Mesenchymal stem cell (in vitro differentiated cells and primary cell): Measurements from ENCODE around the gene TMEM221.

ENCODE experiments used
- DNase-seq: peaks from one replicate; pipeline ENCODE4 v3.0.0-alpha.2; 2013
- H2AFZ ChIP-seq: one replicate; pipeline ENCODE4 v1.6.1; 2013; ENCODE audit warnings: low read depth, mild to moderate bottlenecking, control low read depth, inconsistent platforms, low read length, moderate library complexity
- H2AK5ac ChIP-seq: 2 replicates; pipeline ENCODE4 v1.6.1; 2013; ENCODE audit warnings: low read length, moderate library complexity, mild to moderate bottlenecking, inconsistent platforms; ENCODE audit not compliant: severe bottlenecking
- H2BK120ac ChIP-seq: one replicate; pipeline ENCODE4 v1.6.1; 2013; ENCODE audit warnings: low read depth, mild to moderate bottlenecking, inconsistent platforms, low read length, moderate library complexity
- H2BK12ac ChIP-seq, 2 experiments: one replicate each; pipeline ENCODE4 v1.6.1; 2013; ENCODE audit warnings: inconsistent platforms in 2 of 2, low read length in 2 of 2, mild to moderate bottlenecking in 2 of 2, moderate library complexity in 2 of 2, control low read depth in 1 of 2
- H2BK15ac ChIP-seq: one replicate; pipeline ENCODE4 v1.6.1; 2013; ENCODE audit warnings: mild to moderate bottlenecking, low read depth, inconsistent platforms; ENCODE audit not compliant: poor library complexity, severe bottlenecking
- H2BK5ac ChIP-seq: 2 replicates; pipeline ENCODE4 v1.6.1; 2013; ENCODE audit warnings: low read depth, mild to moderate bottlenecking, low read length, control low read depth, inconsistent platforms; ENCODE audit not compliant: poor library complexity, severe bottlenecking
- H3K14ac ChIP-seq, 2 experiments: one replicate each; pipeline ENCODE4 v1.6.1; 2013; ENCODE audit warnings: inconsistent platforms in 2 of 2, low read length in 2 of 2, control low read depth in 1 of 2, mild to moderate bottlenecking in 1 of 2, moderate library complexity in 1 of 2
- H3K18ac ChIP-seq, 2 experiments: one replicate each; pipeline ENCODE4 v1.6.1; 2013; ENCODE audit warnings: inconsistent platforms in 2 of 2, low read length in 2 of 2, control low read depth in 1 of 2, low read depth in 1 of 2, mild to moderate bottlenecking in 1 of 2
- H3K23ac ChIP-seq, 2 experiments: one replicate each; pipeline ENCODE4 v1.6.1; 2013; ENCODE audit warnings: inconsistent platforms in 2 of 2, low read length in 2 of 2, mild to moderate bottlenecking in 2 of 2, moderate library complexity in 2 of 2, control low read depth in 1 of 2
- H3K27ac ChIP-seq: 2 replicates; pipeline ENCODE4 v1.5.1; 2013; ENCODE audit warnings: mild to moderate bottlenecking, moderate library complexity, low read length, control low read depth, inconsistent platforms; ENCODE audit not compliant: poor library complexity, severe bottlenecking
- H3K27me3 ChIP-seq, 2 experiments: 2 replicates each; pipeline versions ENCODE4 v1.6.1 to v1.7.0; 2013; ENCODE audit warnings: low read length in 2 of 2, mild to moderate bottlenecking in 2 of 2, moderate library complexity in 2 of 2, control low read depth in 1 of 2, inconsistent platforms in 1 of 2; ENCODE audit not compliant: control insufficient read depth in 1 of 2, insufficient read depth in 1 of 2
- H3K36me3 ChIP-seq, 2 experiments: 2 replicates each; pipeline versions ENCODE4 v1.6.1 to v1.7.0; 2013; ENCODE audit warnings: low read length in 2 of 2, control low read depth in 1 of 2, inconsistent platforms in 1 of 2, low read depth in 1 of 2, mild to moderate bottlenecking in 1 of 2; ENCODE audit not compliant: insufficient read depth in 2 of 2, control insufficient read depth in 1 of 2
- H3K4ac ChIP-seq, 2 experiments: one replicate each; pipeline ENCODE4 v1.6.1; 2013; ENCODE audit warnings: inconsistent platforms in 2 of 2, low read length in 2 of 2, mild to moderate bottlenecking in 2 of 2, moderate library complexity in 2 of 2, control low read depth in 1 of 2, low read depth in 1 of 2
- H3K4me1 ChIP-seq: 2 replicates; pipeline ENCODE4 v1.6.1; 2013; ENCODE audit warnings: low read depth, low read length, control low read depth; ENCODE audit not compliant: control insufficient read depth, insufficient read depth
- H3K4me2 ChIP-seq: 2 replicates; pipeline ENCODE4 v1.6.1; 2013; ENCODE audit warnings: low read length, mild to moderate bottlenecking, inconsistent platforms; ENCODE audit not compliant: poor library complexity, severe bottlenecking
- H3K4me3 ChIP-seq, 2 experiments: 2 replicates each; pipeline versions ENCODE4 v1.5.1 to v1.7.0; 2013; ENCODE audit warnings: low read length in 2 of 2, mild to moderate bottlenecking in 2 of 2, control low read depth in 1 of 2, low read depth in 1 of 2; ENCODE audit not compliant: insufficient read depth in 1 of 2
- H3K79me1 ChIP-seq: replicated peaks from 2 replicates; pipeline ENCODE4 v1.6.1; 2013; ENCODE audit warnings: mild to moderate bottlenecking, control low read depth, low read length, inconsistent platforms; ENCODE audit not compliant: poor library complexity, severe bottlenecking
- H3K9ac ChIP-seq: 2 replicates; pipeline ENCODE4 v1.7.0; 2013; ENCODE audit warnings: mild to moderate bottlenecking, low read length, moderate library complexity
- H3K9me3 ChIP-seq: 2 replicates; pipeline ENCODE4 v1.7.0; 2013; ENCODE audit warnings: mild to moderate bottlenecking, low read length; ENCODE audit not compliant: control insufficient read depth
- H4K8ac ChIP-seq: one replicate; pipeline ENCODE4 v1.6.1; 2013; ENCODE audit warnings: inconsistent platforms, mild to moderate bottlenecking, low read length, moderate library complexity
- H4K91ac ChIP-seq: one replicate; pipeline ENCODE4 v1.6.1; 2013; ENCODE audit warnings: mild to moderate bottlenecking, low read length, inconsistent platforms
- WGBS: methylation state at CpG from one replicate; pipeline ENCODE4 v1.1.7; 2013; ENCODE audit warnings: mixed read lengths; 5-methylcytosine and 5-hydroxymethylcytosine counted together

TMEM221 gene

DNA sequence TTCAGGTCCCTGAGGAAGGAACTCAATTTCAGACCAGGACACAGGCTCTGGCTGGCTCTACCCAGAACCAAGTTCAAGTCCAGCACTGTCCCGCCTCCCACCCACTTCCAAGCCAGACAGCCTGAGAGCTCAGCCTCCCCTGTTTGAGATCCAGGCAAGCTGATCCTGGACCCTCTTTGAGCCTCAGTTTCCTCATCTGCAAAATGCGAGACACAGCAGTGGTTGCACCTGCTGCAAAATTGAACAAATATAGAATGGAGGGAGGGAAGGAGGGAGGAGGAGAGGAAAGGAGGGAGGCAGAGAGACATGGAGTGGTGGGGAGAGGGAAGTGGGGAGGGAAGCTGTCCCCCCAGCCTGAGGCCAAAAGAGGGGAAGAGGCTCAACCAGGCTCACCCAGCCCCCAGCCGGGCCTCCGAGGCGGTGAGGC is 751 bp downstream of the TMEM221 start:
- Histone ChIP-seq H3K27me3 (peaks cover 30% of the 10 kb centered on the region in 2 experiments), H3K27ac (no peak overlapping the region), H3K9me3 (no peaks in the 10 kb centered on the region), H3K4me2 (peak overlapping the region; percentile 90), H2BK12ac (no peak overlapping the region), H3K79me1 (no peaks in the 10 kb centered on the region), H3K36me3 (no peaks in the 10 kb centered on the region), H3K14ac (peak overlapping the region in 1 of 2 experiments; percentile 31), H3K23ac (peak overlapping the region in 1 of 2 experiments; percentile 53), H2BK15ac (no peak overlapping the region), H2AFZ (no peak overlapping the region), H3K18ac (no peak overlapping the region), H3K9ac (no peak overlapping the region), H2BK120ac (no peak overlapping the region), H4K8ac (peak overlapping the region; percentile 61), H4K91ac (no peak overlapping the region), H3K4me1 (peaks cover 9% of the 10 kb centered on the region), H2AK5ac (no peak overlapping the region), H3K4ac (no peak overlapping the region), H2BK5ac (no peak overlapping the region), H3K4me3 (peak overlapping the region in 1 of 2 experiments; percentile 46)
- WGBS, result 28% methylated on average over 5 of the region's 5 CpGs
- DNase-seq, result no peak

DNA sequence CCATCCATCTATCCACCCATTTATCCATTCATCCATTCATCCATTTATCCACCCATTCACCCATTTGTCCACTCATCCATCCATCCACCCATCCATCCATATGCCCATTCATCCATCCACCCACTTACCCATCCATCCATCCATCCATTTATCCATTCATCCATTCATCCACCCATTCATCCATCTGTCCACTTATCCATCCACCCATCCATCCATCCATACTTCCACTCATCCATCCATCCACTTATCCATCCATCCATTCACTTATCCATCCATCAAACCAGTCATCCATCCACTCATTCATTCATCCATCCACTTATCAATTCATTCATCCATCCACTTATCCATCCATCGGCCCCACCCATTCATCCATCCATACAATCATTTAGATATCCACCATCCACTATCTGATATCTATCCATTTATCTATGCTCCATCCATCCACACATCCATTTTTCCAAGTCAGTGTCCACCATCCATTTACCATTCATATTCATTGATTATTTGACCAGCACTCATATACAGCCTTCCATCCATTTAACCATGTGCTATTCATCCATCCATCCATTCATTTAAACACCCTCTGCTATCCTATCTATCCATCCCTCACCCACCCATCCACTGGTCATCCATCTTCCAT is 2.8 kb downstream of the TMEM221 start:
- Histone ChIP-seq H3K4me3 (no peak overlapping the region), H3K27ac (no peak overlapping the region), H4K91ac (no peak overlapping the region), H2BK5ac (no peak overlapping the region), H3K27me3 (peaks cover 23 to 29% of the 10 kb centered on the region in 2 experiments), H3K23ac (no peak overlapping the region), H3K36me3 (no peaks in the 10 kb centered on the region), H3K79me1 (no peaks in the 10 kb centered on the region), H2AK5ac (no peak overlapping the region), H3K9ac (no peak overlapping the region), H3K14ac (no peak overlapping the region), H3K4me2 (no peak overlapping the region), H2BK120ac (no peak overlapping the region), H3K9me3 (no peaks in the 10 kb centered on the region), H2BK12ac (no peak overlapping the region), H2AFZ (no peak overlapping the region), H3K18ac (no peak overlapping the region), H3K4ac (no peak overlapping the region), H2BK15ac (no peak overlapping the region), H3K4me1 (peaks cover 9% of the 10 kb centered on the region), H4K8ac (no peak overlapping the region)
- DNase-seq, result no peak
- WGBS, result 95% methylated on average over 1 of the region's 1 CpG

GRCh38 chr19:17441241-17442021 is 7.0 kb downstream of the TMEM221 start:
- Histone ChIP-seq H3K9me3 (no peaks in the 10 kb centered on the region), H2BK5ac (no peak overlapping the region), H3K79me1 (no peaks in the 10 kb centered on the region), H4K91ac (no peak overlapping the region), H3K4me2 (no peak overlapping the region), H3K23ac (no peak overlapping the region), H4K8ac (no peak overlapping the region), H2BK120ac (no peak overlapping the region), H3K4me1 (no peaks in the 10 kb centered on the region), H3K14ac (no peak overlapping the region), H3K27ac (no peak overlapping the region), H3K9ac (no peak overlapping the region), H3K36me3 (no peaks in the 10 kb centered on the region), H2AK5ac (no peak overlapping the region), H2BK12ac (no peak overlapping the region), H3K4ac (no peak overlapping the region), H3K18ac (no peak overlapping the region), H2BK15ac (no peak overlapping the region), H3K4me3 (no peak overlapping the region), H2AFZ (no peak overlapping the region), H3K27me3 (peaks cover 8 to 14% of the 10 kb centered on the region in 2 experiments)
- DNase-seq, result peak; percentile 39
- 60% methylated on average over 7 of the region's 8 CpGs for WGBS

- H3K36me3 ChIP-seq, result no peaks in the 10 kb centered on the region
- no peak overlapping the region for H4K91ac ChIP-seq
- no peak overlapping the region for H2BK120ac ChIP-seq
- H3K23ac ChIP-seq, result no peak overlapping the region
- no peaks in the 10 kb centered on the region for H3K79me1 ChIP-seq
- no peak overlapping the region for H3K18ac ChIP-seq
- no peak overlapping the region for H4K8ac ChIP-seq
- no peak overlapping the region for H2BK5ac ChIP-seq
- no peak for DNase-seq
- no peak overlapping the region for H2BK12ac ChIP-seq
- H3K4ac ChIP-seq, result no peak overlapping the region
- H3K9me3 ChIP-seq, result no peaks in the 10 kb centered on the region
- no peak overlapping the region for H2BK15ac ChIP-seq
- no peaks in the 10 kb centered on the region for H3K4me1 ChIP-seq
- H3K4me2 ChIP-seq, result no peak overlapping the region
- H2AK5ac ChIP-seq, result no peak overlapping the region
- H3K4me3 ChIP-seq, result no peak overlapping the region
- peaks cover 5% of the 10 kb centered on the region in 2 experiments for H3K27me3 ChIP-seq
- no peak overlapping the region for H3K27ac ChIP-seq
- H3K9ac ChIP-seq, result no peak overlapping the region
- H3K14ac ChIP-seq, result no peak overlapping the region
- WGBS, result 84% methylated on average over 4 of the region's 7 CpGs
- H2AFZ ChIP-seq, result no peak overlapping the region
Observed at GRCh38 chr19:17436874-17437267, 11.6 kb downstream of the TMEM221 start.
